Measurements from ENCODE around the gene FICD.
A peak's percentile ranks its signal among the peaks of the same experiment; 100 is the strongest.

- TF ChIP-seq CTCF (conservative IDR thresholded peaks at IDR 0.05; ENCODE audit: low read length) = peak; percentile 97
- TF ChIP-seq EZH2phosphoT487 (IDR thresholded peaks at IDR 0.05; ENCODE audit: borderline replicate concordance, low read depth, low read length) = no peak
Measured at GRCh38 chr12:108511633-108512540, 3.2 kb upstream of the FICD start.
